ENCODE results near the gene BCL7C. TPM values are rescaled to one million over a fixed set of nuclear protein-coding genes. Genes with fewer than 3 reads are reported as not detected.

Gene BCL7C
- total and polyA plus RNA-seq, 2 of the 8 experiments (the other 6 are each of a cell fraction or from before 2014, with no cell fraction given) = 8.6 to 17.2 TPM

DNA sequence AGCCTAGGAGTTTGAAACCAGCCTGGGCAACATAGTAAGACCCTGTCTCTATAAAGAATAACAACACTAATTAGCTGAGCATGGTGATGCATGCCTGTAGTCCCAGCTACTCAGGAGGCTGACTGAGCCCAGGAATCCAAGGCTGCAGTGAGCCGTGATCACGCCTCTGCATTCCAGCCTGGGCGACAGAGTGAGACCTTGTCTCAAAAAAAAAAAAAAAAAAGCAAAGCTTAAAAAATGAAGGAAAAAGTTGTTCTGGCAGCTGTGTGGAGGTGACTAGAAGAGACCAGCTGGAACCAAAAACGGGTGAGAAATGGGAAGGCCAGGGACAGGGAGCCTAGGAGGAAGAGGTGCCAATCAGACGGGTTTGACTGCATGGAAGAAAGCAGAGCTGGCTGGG lies 4.2 kb downstream of the BCL7C start (continued):
- no peak for TF ChIP-seq ZNF274 (IDR thresholded peaks at IDR 0.05; ENCODE audit: borderline replicate concordance, extremely low read depth, low read length)
- no peak for TF ChIP-seq BRCA1 (IDR thresholded peaks at IDR 0.05; ENCODE audit: low read depth, low read length)
- no peak for TF ChIP-seq NANOG (IDR thresholded peaks at IDR 0.05; ENCODE audit: insufficient read depth, low read depth, low read length, poor library complexity, severe bottlenecking)
